ENCODE data around the gene ABHD10.

DNA sequence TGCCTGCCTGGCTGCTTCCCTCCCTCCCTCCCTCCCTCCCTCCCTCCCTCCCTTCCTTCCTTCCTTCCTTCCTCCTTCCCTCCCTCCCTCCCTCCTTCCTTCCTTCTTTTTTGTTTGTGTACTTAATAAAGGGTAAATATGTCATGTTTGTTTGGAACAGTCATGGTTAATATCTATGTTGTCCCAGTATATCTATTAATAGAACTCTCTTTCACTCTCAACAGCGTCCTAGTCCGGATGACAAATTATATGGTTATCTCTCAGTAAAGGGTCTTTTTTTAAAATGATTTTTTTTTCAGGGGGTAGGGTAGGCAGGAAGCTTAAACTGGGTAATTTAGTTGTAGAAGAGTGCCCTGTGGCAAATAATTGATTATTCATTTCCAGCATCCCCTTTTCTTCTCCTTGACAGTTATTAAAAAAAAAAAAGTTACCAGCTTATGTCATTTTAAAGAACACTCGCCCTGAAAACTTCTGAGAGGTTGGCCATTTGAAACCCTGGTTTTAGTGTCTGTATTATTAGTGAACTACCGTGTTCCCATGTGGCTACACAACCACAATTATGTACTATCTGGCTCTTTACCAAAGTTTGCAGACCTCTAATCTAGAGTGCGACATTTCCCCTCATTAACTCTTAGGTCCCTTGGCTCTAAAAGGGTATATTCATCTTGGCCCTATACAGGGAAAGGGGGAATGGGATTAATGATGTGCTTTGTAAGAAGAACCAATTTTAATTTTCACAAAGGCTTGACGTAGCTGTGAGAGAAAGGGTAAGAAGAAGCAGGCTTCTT lies 33.6 kb downstream of the ABHD10 start:
- no peak for TF ChIP-seq CTCF (IDR thresholded peaks at IDR 0.05; ENCODE audit: borderline replicate concordance, extremely low read depth, low read length, poor library complexity, severe bottlenecking)
- no peak for TF ChIP-seq EZH2 (IDR thresholded peaks at IDR 0.05; ENCODE audit: borderline replicate concordance, low read depth, low read length, severe bottlenecking)

All from DND-41 (cell line).